K562 (cell line): Measurements from ENCODE around the gene DCP2. TPM values are rescaled to one million over a fixed set of nuclear protein-coding genes. Genes with fewer than 3 reads are reported as not detected.
A peak's percentile ranks its signal among the peaks of the same experiment; 100 is the strongest.

Source experiments
- ATAC-seq: fragments of 200-7000 bp; cut with Tn5 transposase; 3 replicates; pipeline ENCODE4 v1.9.1; 2020; ENCODE audit warnings: moderate library complexity
- Bru-seq: library from RNA; stranded (reverse); fragments of 400-500 nt; gene quantifications from one replicate; lab custom pipeline; 2021; lab: Mats Ljungman, UMichigan
- BruChase-seq, 2 experiments: library from RNA; stranded (reverse); fragments of 400-500 nt; gene quantifications; one replicate each; lab custom pipeline; 2021; lab: Mats Ljungman, UMichigan
- BruUV-seq: library from RNA; stranded (reverse); fragments of 400-500 nt; replicated peaks from 2 replicates; lab custom pipeline; 2021; lab: Mats Ljungman, UMichigan
- CTCF ChIA-PET: fragments of 300-600 bp; formaldehyde crosslinking; extraction: SDS; loops from one replicate; lab custom pipeline; 2021; ENCODE audit warnings: low intra/inter-chr PET ratio; lab: Yijun Ruan, JAX
- POLR2A ChIA-PET: fragments of 300-600, 350-650 bp; sonication (Branson Sonifier 250); formaldehyde crosslinking; extraction: SDS; loops from one replicate; lab custom pipeline; 2021; ENCODE audit warnings: antibody characterized with exemption, inconsistent platforms; lab: Yijun Ruan, JAX
- DNase-seq, 4 experiments: peaks; one replicate each; pipeline versions ENCODE4 v3.0.0 to v3.0.0-alpha.2; 2011 to 2018; ENCODE audit warnings: low spot score in 3 of 4, mixed read lengths in 3 of 4; ENCODE audit errors: extremely low read depth in 1 of 4
- FAIRE-seq: peaks from 2 replicates; lab custom pipeline; 2011; peaks lifted over from hg19 to GRCh38; lab: Jason Lieb, UNC
- H2AFZ ChIP-seq: 2 replicates; pipeline ENCODE4 v1.6.0; 2011; ENCODE audit warnings: low read depth, low read length, control low read depth, inconsistent platforms
- H3K27ac ChIP-seq: fragments of 200-600 bp; 3 replicates; pipeline ENCODE4 v1.8.0; 2011; ENCODE audit warnings: low read depth, mild to moderate bottlenecking, control low read depth, inconsistent platforms, low read length, moderate library complexity, mixed read lengths; ENCODE audit errors: extremely low read depth
- H3K27me3 ChIP-seq, 2 experiments: fragments of 300-600 bp in 1 of 2; 2 replicates in 1 of 2; 3 replicates in 1 of 2; pipeline versions ENCODE4 v1.6.0 to v1.8.0; 2011; ENCODE audit warnings: inconsistent platforms in 2 of 2, low read length in 2 of 2, mild to moderate bottlenecking in 1 of 2, mixed read lengths in 1 of 2, moderate library complexity in 1 of 2; ENCODE audit not compliant: control insufficient read depth in 2 of 2, insufficient read depth in 2 of 2
- H3K36me3 ChIP-seq: fragments of 300-600 bp; 3 replicates; pipeline ENCODE4 v1.8.0; 2011; ENCODE audit warnings: mild to moderate bottlenecking, low read length, inconsistent platforms; ENCODE audit not compliant: control insufficient read depth, insufficient read depth
- H3K4me1 ChIP-seq, 2 experiments: fragments of 200-600 bp in 1 of 2; replicated peaks in 1 of 2; 2 replicates in 1 of 2; 3 replicates in 1 of 2; pipeline versions ENCODE4 v1.5.1 to v1.8.0; 2011; ENCODE audit warnings: inconsistent platforms in 2 of 2, low read length in 2 of 2, mild to moderate bottlenecking in 1 of 2, mixed read lengths in 1 of 2, moderate library complexity in 1 of 2; ENCODE audit not compliant: control insufficient read depth in 2 of 2, insufficient read depth in 2 of 2
- H3K4me2 ChIP-seq: 2 replicates; pipeline ENCODE4 v1.6.1; 2011; ENCODE audit warnings: low read length, control low read depth, inconsistent platforms, mixed read lengths; ENCODE audit not compliant: insufficient read depth
- H3K4me3 ChIP-seq: fragments of 200-600 bp; sonication (generic), shearing (Covaris generic); 2 replicates; pipeline ENCODE4 v1.5.1; 2016; ENCODE audit warnings: control low read depth, inconsistent platforms
- H3K79me2 ChIP-seq: fragments of 200-600 bp; 3 replicates; pipeline ENCODE4 v1.8.0; 2011; ENCODE audit warnings: low read length, inconsistent platforms; ENCODE audit not compliant: control insufficient read depth, insufficient read depth
- H3K9ac ChIP-seq, 2 experiments: 2 replicates each; pipeline versions ENCODE4 v1.6.0 to v1.6.1; 2011; ENCODE audit warnings: low read depth in 2 of 2, low read length in 2 of 2, control low read depth in 1 of 2, inconsistent platforms in 1 of 2, mild to moderate bottlenecking in 1 of 2, mixed read lengths in 1 of 2; ENCODE audit not compliant: insufficient read depth in 1 of 2
- H3K9me1 ChIP-seq: one replicate; pipeline ENCODE4 v1.6.0; 2011; ENCODE audit warnings: inconsistent platforms, mild to moderate bottlenecking, low read length, moderate library complexity; ENCODE audit not compliant: control insufficient read depth, insufficient read depth
- H3K9me3 ChIP-seq: replicated peaks from 2 replicates; pipeline ENCODE4 v1.5.1; 2011; ENCODE audit warnings: low read depth, low read length, inconsistent platforms; ENCODE audit not compliant: control insufficient read depth, insufficient read depth
- H4K20me1 ChIP-seq: replicated peaks from 2 replicates; pipeline ENCODE4 v1.6.1; 2011; ENCODE audit warnings: low read length, inconsistent platforms, mixed read lengths; ENCODE audit not compliant: control insufficient read depth, insufficient read depth
- ATF6 ChIP-seq: sonication (generic); formaldehyde crosslinking; IDR thresholded peaks from 2 replicates; pipeline ENCODE4 v1.4.0; 2020; ENCODE audit warnings: mild to moderate bottlenecking, missing genetic modification reagents
- GABPB1 ChIP-seq: sonication (generic); formaldehyde crosslinking; IDR thresholded peaks from 2 replicates; pipeline ENCODE4 v1.8.0; 2022; ENCODE audit warnings: mild to moderate bottlenecking, missing genetic modification reagents
- RFX5 ChIP-seq: IDR thresholded peaks from 2 replicates; pipeline ENCODE4 v1.6.1; 2011; ENCODE audit warnings: low read depth, mild to moderate bottlenecking, improper control_type of control experiment, low read length
- RFX7 ChIP-seq: fragments of 250-450 bp; sonication (Bioruptor Pico); IDR thresholded peaks from 2 replicates; pipeline ENCODE4 v1.5.1; 2021; ENCODE audit warnings: mild to moderate bottlenecking
- WGBS: fragments of 100-300 bp; shearing (Covaris generic); methylation state at CpG from one replicate; pipeline ENCODE4 v1.1.6; 2016; ENCODE audit warnings: low coverage, mixed read lengths; ENCODE audit not compliant: insufficient coverage; ENCODE audit errors: missing lambda C conversion rate; 5-methylcytosine and 5-hydroxymethylcytosine counted together
- in situ Hi-C: fragments of 300-500 bp; cut with MboI; formaldehyde crosslinking; loops from 4 replicates; pipeline ENCODE4 v1.15.0; 2018; ENCODE audit warnings: inconsistent platforms, mixed read lengths
- intact Hi-C: fragments of 100-400 bp; cut with micrococcal nuclease; formaldehyde crosslinking; loops from 2 replicates; pipeline ENCODE4 v1.14.2; 2022
- long read RNA-seq, 3 experiments: library from polyadenylated mRNA in 2 of 3; library from RNA in 1 of 3; unstranded in 2 of 3; stranded (forward) in 1 of 3; transcript quantifications; one replicate each; pipeline ENCODE4 v2.0.0, GENCODE V29; 2019 to 2022
- polyA minus RNA-seq, 3 experiments: library from RNA; depleted of rRNA, polyadenylated mRNA; stranded (reverse); fragments of >200 nt; gene quantifications; 2 replicates each; pipeline ENCODE4 v1.2.3, GENCODE V29; 2011
- polyA plus RNA-seq, 8 experiments: library from polyadenylated mRNA; depleted of rRNA in 4 of 8; stranded (reverse) in 5 of 8; unstranded in 3 of 8; fragments of >200 nt; fragmentation: Nextera tagmentation in 2 of 8; fragmentation: Illumina TruSeq in 1 of 8; extraction: Ambion mirVana in 2 of 8; extraction: Trizol in 1 of 8; gene quantifications; 2 replicates each; pipeline versions ENCODE4 v1.2.1 to v1.2.3, GENCODE V29; 2011 to 2014; ENCODE audit warnings: inconsistent platforms in 1 of 8, missing spikeins in 1 of 8
- total RNA-seq, 7 experiments: library from RNA; depleted of rRNA in 6 of 7; stranded (reverse); fragments of >200 nt in 6 of 7; fragmentation: Illumina TruSeq in 2 of 7; extraction: Trizol in 2 of 7; gene quantifications; 2 replicates each; pipeline versions ENCODE4 v1.2.1 to v1.2.3, GENCODE V29; 2011 to 2021; ENCODE audit warnings: low replicate concordance in 1 of 7

DCP2 gene
- 114 and 176 TPM in 2 replicates for total RNA-seq (2011; cell fraction: chromatin; rRNA removed; ENCODE audit: low replicate concordance)
- total RNA-seq (2011; cell fraction: nucleolus; rRNA removed) = 54.0 and 57.9 TPM in 2 replicates
- 61.2 and 112 TPM in 2 replicates for total RNA-seq (2011; cell fraction: nucleoplasm; rRNA removed)
- total RNA-seq (2014; rRNA removed) (71.8 and 75.6 TPM in 2 replicates), total RNA-seq (2014; rRNA removed; fragmentation: Illumina TruSeq; extraction: Trizol) (96.8 and 120 TPM in 2 replicates), total RNA-seq (2015; rRNA removed; fragmentation: Illumina TruSeq; extraction: Trizol) (69.4 and 76.0 TPM in 2 replicates), total RNA-seq (2021) (109 and 111 TPM in 2 replicates), polyA plus RNA-seq (2011; rRNA removed) (22.8 and 40.4 TPM in 2 replicates), polyA plus RNA-seq (2014; fragmentation: Illumina TruSeq; extraction: Trizol) (41.4 and 46.7 TPM in 2 replicates), polyA plus RNA-seq (2014; fragmentation: Nextera tagmentation; extraction: Ambion mirVana) (10 to 100 TPM; 25.9 to 36.8 TPM), polyA plus RNA-seq (2014; rRNA removed) (25.9 and 38.0 TPM in 2 replicates), polyA minus RNA-seq (2011; rRNA and poly(A)+ RNA removed) (134 and 161 TPM in 2 replicates), Bru-seq, nascent RNA (percentile 94 among the genes with signal in this experiment), BruChase-seq, experiment 1, labeled RNA remaining after a 2-hour chase (percentile 97 among the genes with signal in this experiment), BruChase-seq, experiment 2, labeled RNA remaining after a 6-hour chase (percentile 97 among the genes with signal in this experiment)
- 20.4 and 29.5 TPM in 2 replicates for polyA plus RNA-seq (2011; cell fraction: cytosol; rRNA removed)
- 26.7 and 36.5 TPM in 2 replicates for polyA plus RNA-seq (2011; cell fraction: nucleus; rRNA removed)
- polyA plus RNA-seq (2012) = 24.0 and 28.2 TPM in 2 replicates
- 33.9 and 43.4 TPM in 2 replicates for polyA minus RNA-seq (2011; cell fraction: cytosol; rRNA and poly(A)+ RNA removed)
- 78.6 and 97.4 TPM in 2 replicates for polyA minus RNA-seq (2011; cell fraction: nucleus; rRNA and poly(A)+ RNA removed)
- long read RNA-seq, experiment 1, full-length matches to known transcripts = 53 of 152 reads
- long read RNA-seq, experiment 1, partial matches to known transcripts = 11 of 152 reads
- long read RNA-seq, experiment 1, other reads (novel, unspliced or antisense) = 88 of 152 reads
- long read RNA-seq, experiment 2, partial matches to known transcripts = 0 of 17 reads
- long read RNA-seq, experiment 2, other reads (novel, unspliced or antisense) = 13 of 17 reads
- long read RNA-seq, experiment 3, full-length matches to known transcripts = 8 of 32 reads
- long read RNA-seq, experiment 3, partial matches to known transcripts = 11 of 32 reads
- long read RNA-seq, experiment 3, other reads (novel, unspliced or antisense) = 13 of 32 reads

- H3K4me2 ChIP-seq = peak within 1 kb of the TSS; percentile 91
- peak within 1 kb of the TSS; percentile 94 for H2AFZ ChIP-seq
- H3K9me1 ChIP-seq = no peaks in the 10 kb centered on the region
- H3K4me3 ChIP-seq = peak within 1 kb of the TSS; percentile 64
- H4K20me1 ChIP-seq = no peaks in the 10 kb centered on the region
- intact Hi-C loops = loop anchor here (1.0 to 10.0 kb wide), 5 partner anchors 54 to 422 kb away; partner anchors contain the start of genes REEP5 and SRP19
- 0% methylated on average over 50 of the region's 75 CpGs for WGBS
- H3K79me2 ChIP-seq = peaks cover 51% of the 10 kb centered on the region
- ATAC-seq = peak; percentile 88
- in situ Hi-C loops = no loop called here
- H3K4me1 ChIP-seq = peaks cover 17 to 36% of the 10 kb centered on the region in 2 experiments
- CTCF ChIA-PET = interaction anchor here (0.6 kb wide), 1 partner anchor 426 kb away, joined by 3 read pairs; no protein-coding TSS in a partner anchor
- peak within 1 kb of the TSS; percentile 88 to 97 for H3K9ac ChIP-seq
- no peaks in the 10 kb centered on the region for H3K27me3 ChIP-seq
- H3K27ac ChIP-seq = peak within 1 kb of the TSS; percentile 86
- DNase-seq = peak; percentile 95 to 99 (median 98)
- BruUV-seq = no TSS peak
- FAIRE-seq = peak; percentile 98
- POLR2A ChIA-PET = interaction anchor here (0.6 to 2.4 kb wide), 11 partner anchors 9 to 482 kb away, joined by 3 to 19 read pairs (median 4); partner anchors contain the start of gene REEP5
- H3K36me3 ChIP-seq = peaks cover 10% of the 10 kb centered on the region
- H3K9me3 ChIP-seq = no peaks in the 10 kb centered on the region
- peak; percentile 84 for TF ChIP-seq GABPB1 (CRISPR knock-in tag)
- TF ChIP-seq RFX5 = peak; percentile 82
- TF ChIP-seq RFX7 = no peak
- TF ChIP-seq ATF6 = 0 out of 2 replicates have a peak, but pooled peaks have one; percentile 57
Measured at GRCh38 chr5:112976432-112977309, at the start of gene DCP2. Gene DCP2, plus strand, starts transcription at chr5:112976798. Its CDS starts 136 bp downstream, at chr5:112976934.
